GM21786 (cell line): ENCODE measurements around the gene SH3RF1.
A peak's percentile ranks its signal among the peaks of the same experiment; 100 is the strongest.
"Not testable (repeated sequence)": the region's sequence is repeated elsewhere in the genome, so short reads cannot be mapped to it uniquely, and the experiment has no call there.

Experiments used
- ATAC-seq: cut with Tn5 transposase; IDR thresholded peaks from one replicate; pipeline ENCODE4 v1.9.1; 2021; ENCODE audit not compliant: unreplicated experiment

Gene SH3RF1

DNA sequence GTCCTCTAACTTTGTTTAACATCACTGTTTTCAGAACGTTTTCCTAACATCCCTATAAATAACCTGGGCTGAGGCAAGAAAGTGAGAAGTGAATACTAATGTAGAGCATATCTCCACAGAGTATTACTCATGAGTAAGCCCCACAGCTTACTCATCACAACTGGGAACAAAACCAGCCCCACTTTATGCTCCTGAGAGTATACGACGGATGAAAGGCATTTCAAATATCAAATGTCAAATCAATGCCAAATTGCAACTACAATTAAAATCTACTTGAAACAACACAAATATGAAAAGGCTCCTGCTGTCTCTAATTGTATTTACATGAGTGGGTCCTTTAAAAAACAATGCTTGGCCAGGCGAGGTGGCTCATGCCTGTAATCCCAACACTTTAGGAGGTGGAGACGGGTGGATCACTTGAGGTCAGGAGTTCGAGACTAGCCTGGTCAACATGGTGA is 41.2 kb downstream of the SH3RF1 start:
- ATAC-seq, result no peak

- no peak for ATAC-seq
Observed at GRCh38 chr4:169228076-169228475, 42.7 kb downstream of the SH3RF1 start.

- ATAC-seq, result no peak
Observed at GRCh38 chr4:169226565-169226964, 44.2 kb downstream of the SH3RF1 start.

- ATAC-seq, result peak; percentile 40
Observed at GRCh38 chr4:169225812-169226211, 44.9 kb downstream of the SH3RF1 start.

GRCh38 chr4:169225058-169225751 is 45.6 kb downstream of the SH3RF1 start:
- peak; percentile 44 for ATAC-seq

- no peak for ATAC-seq
Observed at GRCh38 chr4:169222761-169223160, 48.0 kb downstream of the SH3RF1 start.

DNA sequence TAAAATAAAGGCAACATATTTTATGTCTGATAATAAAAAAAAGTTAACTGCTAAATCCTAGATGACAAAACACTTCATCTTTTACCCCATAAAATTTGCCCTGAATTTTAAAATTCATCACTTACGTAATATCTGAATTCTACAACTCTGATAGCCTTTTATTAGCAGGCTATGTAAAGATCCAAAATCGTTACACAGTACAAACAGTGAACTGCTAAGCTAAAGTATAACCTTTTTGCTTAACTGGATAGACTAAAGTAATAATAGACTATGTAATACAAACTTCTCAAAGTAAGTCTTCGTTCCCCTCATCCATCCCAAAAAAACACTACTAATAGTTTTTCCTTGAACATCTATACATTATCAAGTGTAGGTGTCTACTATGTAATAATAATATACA is 49.1 kb downstream of the SH3RF1 start:
- no peak for ATAC-seq

DNA sequence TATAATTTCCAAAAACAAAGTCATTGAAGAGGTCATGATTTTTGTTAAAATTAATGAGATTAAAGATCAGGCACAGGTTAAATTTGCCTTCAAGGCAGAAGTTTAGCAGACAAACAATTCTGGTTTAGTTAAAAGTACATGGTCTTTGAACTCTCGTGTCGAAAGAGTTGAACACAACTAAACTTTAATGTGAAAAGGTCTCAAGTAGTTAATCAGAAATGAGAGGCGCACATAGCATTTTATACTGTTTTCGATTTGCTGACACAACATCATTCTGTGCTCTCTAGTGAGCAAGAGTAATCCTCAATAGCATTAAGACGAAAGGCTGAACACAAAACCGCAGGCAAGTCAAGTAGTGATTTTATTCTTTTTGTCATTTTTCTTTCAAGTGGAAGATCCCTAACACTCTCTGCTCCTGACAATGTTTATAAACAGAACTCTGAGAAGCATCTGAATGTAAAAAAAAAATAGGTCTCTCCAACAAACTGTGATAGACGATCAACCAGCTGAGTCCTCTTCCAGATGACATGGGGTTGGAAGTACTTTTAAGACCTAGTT is 49.8 kb downstream of the SH3RF1 start:
- ATAC-seq, result no peak

DNA sequence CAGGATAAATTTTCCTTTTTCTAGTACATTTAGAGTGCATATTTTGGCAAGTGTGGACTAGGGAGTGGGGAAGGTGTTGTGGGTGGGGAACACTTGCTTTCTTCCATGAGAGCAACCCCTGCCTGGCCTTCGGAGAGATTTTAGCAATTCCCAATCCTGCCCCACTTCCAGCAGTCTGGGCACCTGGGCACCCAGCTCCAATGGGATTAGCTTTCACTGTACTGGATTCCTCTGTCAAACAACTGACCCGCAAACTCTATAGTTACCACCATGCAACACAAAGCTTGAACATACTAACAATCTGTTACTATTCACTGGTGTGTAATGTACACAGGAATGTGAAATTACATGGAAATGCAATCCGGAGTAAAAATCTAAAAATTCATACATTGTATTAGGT is 50.3 kb downstream of the SH3RF1 start:
- ATAC-seq, result no peak

DNA sequence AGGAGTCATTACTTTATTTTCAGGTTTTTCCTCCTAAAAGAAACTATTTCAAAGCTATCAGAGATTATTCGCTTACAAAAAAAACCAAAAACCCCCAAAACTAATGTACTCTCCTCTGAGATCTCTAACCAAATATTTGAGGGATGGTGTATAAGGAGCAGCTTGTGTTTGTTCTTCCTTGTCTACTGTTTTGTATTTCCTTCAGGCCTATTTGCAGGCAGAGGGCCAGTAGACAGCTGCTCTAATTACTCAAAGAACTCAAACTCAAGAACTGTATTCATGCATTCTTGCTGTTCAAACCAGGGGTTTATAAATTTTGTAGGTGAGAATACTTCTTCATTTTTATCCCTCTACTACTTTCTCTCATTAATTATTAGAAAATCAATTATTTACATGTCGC is 51.3 kb downstream of the SH3RF1 start:
- ATAC-seq, result no peak

DNA sequence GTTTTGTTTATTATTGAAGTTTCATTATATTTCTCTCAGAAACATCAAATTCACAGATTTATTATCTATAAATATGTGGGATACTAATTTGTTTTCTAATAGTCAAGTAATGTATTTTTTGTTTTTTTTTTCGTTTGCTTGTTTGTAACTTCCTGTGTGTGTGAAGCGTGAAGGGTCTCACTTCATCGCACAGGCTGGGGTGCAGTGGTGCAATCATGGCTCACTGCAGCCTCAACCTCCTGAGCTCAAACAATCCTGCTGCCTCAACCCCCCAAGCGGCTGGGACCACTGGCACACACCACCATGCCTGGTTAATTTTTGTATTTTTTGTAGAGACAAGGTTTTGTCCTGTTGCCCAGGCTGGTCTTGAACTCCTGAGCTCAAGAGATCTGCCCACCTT is 55.1 kb downstream of the SH3RF1 start:
- ATAC-seq, result peak; percentile 49

DNA sequence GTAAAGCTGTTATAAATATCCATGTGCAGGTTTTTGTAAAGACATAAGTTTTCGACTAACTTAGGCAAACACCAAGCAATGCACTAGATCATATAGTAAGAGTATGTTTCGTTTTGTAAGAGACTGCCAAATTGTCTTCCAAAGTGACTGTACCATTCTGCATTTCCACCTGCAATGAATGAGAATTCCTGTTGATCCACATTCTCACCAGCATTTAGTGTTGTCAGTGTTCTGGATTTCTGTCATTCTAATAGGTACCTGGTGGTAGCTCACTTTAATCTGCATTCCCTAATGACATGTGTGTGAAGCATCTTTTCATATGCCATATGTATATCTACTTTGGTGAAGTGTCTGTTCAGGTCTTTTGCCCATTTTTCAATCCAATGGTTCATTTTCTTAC is 57.8 kb downstream of the SH3RF1 start:
- no peak for ATAC-seq

DNA sequence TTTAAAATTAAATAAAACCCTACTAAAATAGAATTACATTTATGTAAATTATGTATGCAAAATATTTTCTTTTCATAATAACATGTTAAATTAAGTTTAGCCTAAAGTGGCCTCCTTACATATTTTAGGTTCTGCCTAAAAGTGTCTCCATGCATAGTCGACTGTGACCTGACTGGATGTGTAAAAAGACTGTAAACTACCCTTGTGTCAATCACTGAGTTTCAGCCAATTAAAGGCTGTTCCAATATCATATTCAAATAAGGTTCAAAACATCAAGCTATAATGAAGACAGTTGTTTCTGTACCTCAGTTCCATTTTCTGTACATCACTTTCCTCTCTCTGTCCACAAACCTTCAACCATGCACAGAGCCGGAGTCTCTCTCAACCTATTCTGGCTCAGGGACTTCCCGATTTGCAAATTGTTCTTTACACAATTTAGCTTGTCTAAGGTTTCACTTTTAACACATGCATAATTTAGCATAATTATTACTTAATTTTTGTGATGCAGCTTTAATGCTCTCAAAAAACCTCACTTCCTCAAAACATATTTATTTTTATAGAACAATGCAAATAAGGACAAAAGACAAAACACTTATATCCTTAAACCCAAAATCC is 60.1 kb downstream of the SH3RF1 start:
- ATAC-seq, result peak; percentile 91

DNA sequence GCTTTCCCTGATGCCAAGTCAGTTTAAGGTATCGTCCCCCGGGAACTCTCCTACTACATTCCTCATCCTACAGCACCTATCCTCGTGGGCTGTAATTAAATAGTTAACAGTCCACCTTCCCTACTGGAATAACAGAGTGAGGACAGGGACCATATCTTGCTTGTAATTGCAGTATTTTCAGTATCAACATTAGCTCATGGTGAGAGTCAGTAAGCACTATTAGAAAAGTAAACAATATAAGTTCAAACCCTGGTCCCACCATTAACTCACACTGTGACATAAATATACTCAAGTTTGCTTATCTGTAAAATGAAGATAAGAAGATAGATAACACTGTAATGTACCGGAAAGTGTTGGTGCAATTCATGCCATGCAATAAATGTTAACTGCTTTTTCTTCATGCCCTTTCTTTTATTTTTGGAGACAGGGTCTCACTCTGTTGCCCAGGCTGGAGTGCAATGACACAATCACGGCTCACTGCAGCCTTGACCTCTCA is 61.3 kb downstream of the SH3RF1 start:
- ATAC-seq, result no peak

- no peak for ATAC-seq
Observed at GRCh38 chr4:169208516-169208915, 62.2 kb downstream of the SH3RF1 start.

- no peak for ATAC-seq
Observed at GRCh38 chr4:169208090-169208455, 62.7 kb downstream of the SH3RF1 start.

DNA sequence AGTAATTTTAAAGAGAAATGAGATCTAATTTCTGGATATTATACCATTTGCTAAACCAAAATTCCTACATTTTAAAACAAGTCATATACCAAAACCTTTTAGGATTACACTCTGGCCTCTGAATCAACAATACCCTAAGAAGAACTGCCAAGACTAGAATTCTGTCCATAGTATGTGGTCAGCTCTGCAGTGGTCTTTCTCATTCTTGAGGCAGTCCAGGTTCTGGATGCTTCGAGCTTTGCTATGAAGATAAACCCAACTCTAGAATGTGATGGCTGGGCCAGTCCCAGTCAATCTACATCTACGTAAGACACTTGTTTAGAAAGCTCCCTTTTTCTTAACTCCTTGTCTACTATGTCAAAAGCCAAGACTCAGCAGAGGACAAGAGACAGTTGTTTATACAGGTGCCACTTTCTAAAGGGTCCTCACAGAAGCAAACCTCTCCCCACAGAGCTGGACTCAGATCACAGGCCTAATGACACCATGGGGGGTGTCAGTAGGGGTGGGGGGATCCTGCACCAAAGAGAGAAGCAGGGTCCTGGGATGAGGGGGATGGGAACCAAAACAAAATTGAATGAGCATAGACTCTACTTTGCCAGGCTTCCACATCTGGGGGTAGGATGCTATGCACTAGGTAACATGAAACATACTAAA is 63.2 kb downstream of the SH3RF1 start:
- no peak for ATAC-seq

- ATAC-seq, result no peak
Observed at GRCh38 chr4:169205744-169206080, 65.0 kb downstream of the SH3RF1 start.

DNA sequence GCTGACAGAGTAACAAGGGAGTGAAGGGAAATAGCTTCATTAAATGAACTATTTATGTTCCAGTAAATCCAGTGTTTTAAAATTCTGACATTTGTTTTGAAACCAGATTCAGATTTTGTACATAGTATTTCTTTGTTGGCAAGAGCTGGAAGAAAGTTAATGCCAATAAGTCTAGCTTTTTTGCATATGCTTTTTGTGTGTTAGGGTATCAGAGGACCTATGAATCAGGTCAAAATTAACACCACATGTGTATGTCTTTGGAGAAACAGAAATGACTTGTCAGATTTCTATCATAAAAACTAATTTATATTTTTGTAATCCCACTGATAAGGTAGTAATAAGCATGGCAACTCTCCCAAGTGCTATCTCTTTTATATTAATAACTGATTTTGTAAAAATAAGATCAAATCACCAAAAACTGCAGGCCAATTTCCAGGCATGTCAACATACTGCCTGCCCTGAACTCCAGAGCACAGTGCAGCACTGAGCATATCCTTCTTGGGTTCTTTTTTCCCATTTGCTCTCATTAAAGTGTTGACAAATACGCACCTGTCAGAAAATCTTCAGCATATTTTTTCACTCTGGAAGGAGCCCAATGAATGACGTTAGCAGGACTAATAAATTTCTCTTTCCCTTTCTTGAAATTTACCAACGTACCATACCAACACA is 65.5 kb downstream of the SH3RF1 start:
- no peak for ATAC-seq

DNA sequence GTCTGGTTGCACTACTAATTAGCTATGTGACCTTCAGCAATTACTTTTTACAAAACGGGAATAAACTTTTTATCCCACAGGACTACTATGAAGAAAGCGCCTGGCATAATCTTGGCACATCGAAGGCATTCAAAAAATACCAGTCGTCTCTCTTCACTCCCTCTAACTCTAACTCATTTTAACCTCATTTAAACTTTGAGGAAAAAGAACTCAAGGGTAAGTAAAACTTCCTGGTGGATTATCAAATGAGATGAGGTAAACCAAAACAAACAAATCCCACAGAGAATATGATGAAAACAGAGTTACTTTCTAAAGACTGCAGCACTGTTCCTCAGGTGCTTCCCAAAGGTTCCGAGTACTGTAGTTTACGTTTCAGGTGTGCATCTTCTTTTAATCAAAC is 66.9 kb downstream of the SH3RF1 start:
- no peak for ATAC-seq

- ATAC-seq, result not testable (repeated sequence)
Observed at GRCh38 chr4:169203278-169203677, 67.5 kb downstream of the SH3RF1 start.
